Spleen (tissue), 7 donors: ENCODE measurements around the gene TLR5.

Experiments used
- POLR2A ChIP-seq, 3 donors: fragments of 450-650 bp; IDR thresholded peaks; one replicate each; pipeline ENCODE4 v1.5.1; 2017; ENCODE audit warnings: antibody characterized with exemption in 3 of 3, mild to moderate bottlenecking in 1 of 3
- POLR2AphosphoS5 ChIP-seq, 3 donors: sonication (generic); formaldehyde crosslinking; IDR thresholded peaks; one replicate each; pipeline ENCODE4 v1.5.1; 2017; ENCODE audit warnings: antibody characterized with exemption in 3 of 3
- TF ChIP-seq, protein P1 (sequence below), 11 experiments: fragments of 200-600 bp in 7 of 11; fragments of 450-650 bp in 4 of 11; sonication (generic) in 4 of 11; IDR thresholded peaks in 8 of 11; conservative IDR thresholded peaks in 3 of 11; 1 replicate in 7 of 11; 2 replicates in 4 of 11; pipeline versions ENCODE4 v1.4.0 to v1.8.0; 2016 to 2021; ENCODE audit warnings: antibody characterized with exemption in 11 of 11, inconsistent platforms in 4 of 11, mild to moderate bottlenecking in 1 of 11
- donor health status: DM: no; HTN: no; CAD: no; lungs with moderate emphysema.
- donor health status: DM: no; HTN: no; CAD: no.
- donor health status: DM: no; HTN: no; CAD: no.

DNA sequence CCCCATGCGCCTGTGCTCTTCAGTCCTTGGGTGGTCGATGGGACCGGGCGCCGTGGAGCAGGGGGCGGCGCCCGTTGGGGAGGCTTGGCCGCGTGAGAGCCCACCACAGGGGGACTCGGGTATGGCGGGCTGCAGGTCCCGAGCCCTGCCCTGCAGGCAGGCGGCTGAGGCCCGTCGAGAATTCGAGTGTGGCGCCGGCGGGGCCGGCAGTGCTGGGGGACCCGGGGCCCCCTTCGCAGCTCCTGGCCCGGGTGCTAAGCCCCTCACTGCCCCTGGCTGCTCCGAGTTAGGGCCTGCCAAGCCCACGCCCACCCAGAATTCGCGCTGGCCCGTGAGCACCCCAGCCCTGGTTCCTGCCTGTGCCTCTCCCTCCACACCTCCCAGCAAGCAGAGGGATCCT is 26.1 kb downstream of the TLR5 start:
- TF ChIP-seq, protein P1, sequence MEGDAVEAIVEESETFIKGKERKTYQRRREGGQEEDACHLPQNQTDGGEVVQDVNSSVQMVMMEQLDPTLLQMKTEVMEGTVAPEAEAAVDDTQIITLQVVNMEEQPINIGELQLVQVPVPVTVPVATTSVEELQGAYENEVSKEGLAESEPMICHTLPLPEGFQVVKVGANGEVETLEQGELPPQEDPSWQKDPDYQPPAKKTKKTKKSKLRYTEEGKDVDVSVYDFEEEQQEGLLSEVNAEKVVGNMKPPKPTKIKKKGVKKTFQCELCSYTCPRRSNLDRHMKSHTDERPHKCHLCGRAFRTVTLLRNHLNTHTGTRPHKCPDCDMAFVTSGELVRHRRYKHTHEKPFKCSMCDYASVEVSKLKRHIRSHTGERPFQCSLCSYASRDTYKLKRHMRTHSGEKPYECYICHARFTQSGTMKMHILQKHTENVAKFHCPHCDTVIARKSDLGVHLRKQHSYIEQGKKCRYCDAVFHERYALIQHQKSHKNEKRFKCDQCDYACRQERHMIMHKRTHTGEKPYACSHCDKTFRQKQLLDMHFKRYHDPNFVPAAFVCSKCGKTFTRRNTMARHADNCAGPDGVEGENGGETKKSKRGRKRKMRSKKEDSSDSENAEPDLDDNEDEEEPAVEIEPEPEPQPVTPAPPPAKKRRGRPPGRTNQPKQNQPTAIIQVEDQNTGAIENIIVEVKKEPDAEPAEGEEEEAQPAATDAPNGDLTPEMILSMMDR (IDR thresholded peaks at IDR 0.05 in 8 of 11, conservative IDR thresholded peaks at IDR 0.05 in 3 of 11), result no peak
- no peak for TF ChIP-seq POLR2A (IDR thresholded peaks at IDR 0.05)
- peak in 1 of 3 donors; percentile 29 for TF ChIP-seq POLR2AphosphoS5 (IDR thresholded peaks at IDR 0.05)
